GM12864 (cell line): ENCODE results near the gene IER5L.

ENCODE experiments used
- DNase-seq: peaks from one replicate; pipeline ENCODE4 v3.0.0-alpha.2; 2011; ENCODE audit warnings: low read depth
- H3K4me3 ChIP-seq: 2 replicates; pipeline ENCODE4 v1.5.1; 2011; ENCODE audit warnings: mild to moderate bottlenecking, low read depth, low read length, control low read depth
- CTCF ChIP-seq: IDR thresholded peaks from 2 replicates; pipeline ENCODE4 v1.5.1; 2011; ENCODE audit warnings: low read depth, mild to moderate bottlenecking, moderate library complexity, low read length, control low read depth, inconsistent platforms; ENCODE audit errors: missing control alignments

IER5L gene

GRCh38 chr9:129175825-129176633 is 2.0 kb downstream of the IER5L start:
- peak; percentile 22 for DNase-seq
- H3K4me3 ChIP-seq = peak overlapping the region; percentile 56
- no peak for TF ChIP-seq CTCF

GRCh38 chr9:129175515-129175824 is 2.6 kb downstream of the IER5L start:
- DNase-seq = no peak
- TF ChIP-seq CTCF = no peak
- H3K4me3 ChIP-seq = peak overlapping the region; percentile 56

- H3K4me3 ChIP-seq = peak overlapping the region; percentile 56
- DNase-seq = no peak
- no peak for TF ChIP-seq CTCF
These were observed 3.1 kb downstream of the IER5L start for GRCh38 chr9:129174724-129175514.

GRCh38 chr9:129174102-129174723 is 3.8 kb downstream of the IER5L start:
- H3K4me3 ChIP-seq = peak overlapping the region; percentile 56
- peak; percentile 99 for TF ChIP-seq CTCF
- peak; percentile 33 for DNase-seq

GRCh38 chr9:129173296-129174101 is 4.6 kb downstream of the IER5L start:
- TF ChIP-seq CTCF = no peak
- DNase-seq = no peak
- H3K4me3 ChIP-seq = no peak overlapping the region

GRCh38 chr9:129172816-129173215 is 5.2 kb downstream of the IER5L start:
- DNase-seq = no peak
- no peak overlapping the region for H3K4me3 ChIP-seq
- TF ChIP-seq CTCF = no peak
